GM12878 (cell line): ENCODE results near the gene LORICRIN.

ENCODE experiments used
- EZH2 ChIP-seq: IDR thresholded peaks from 2 replicates; pipeline ENCODE4 v1.6.1; 2012; ENCODE audit warnings: low read depth, mild to moderate bottlenecking, control low read depth, inconsistent platforms, low read length, borderline replicate concordance; ENCODE audit not compliant: control insufficient read depth
- KLF5 ChIP-seq: fragments of 450-650 bp; IDR thresholded peaks from 2 replicates; pipeline ENCODE4 v1.6.1; 2014; ENCODE audit warnings: mild to moderate bottlenecking; ENCODE audit not compliant: partially characterized antibody
- NR2C2 ChIP-seq: IDR thresholded peaks from 2 replicates; pipeline ENCODE4 v1.6.1; 2011; ENCODE audit warnings: borderline replicate concordance, low read depth; ENCODE audit not compliant: control insufficient read depth, insufficient read length
- NRF1 ChIP-seq: conservative IDR thresholded peaks from 2 replicates; pipeline ENCODE4 v1.6.1; 2011; ENCODE audit warnings: mild to moderate bottlenecking, low read depth, low read length, improper control_type of control experiment
- POLR2A ChIP-seq: IDR thresholded peaks from 2 replicates; pipeline ENCODE4 v1.6.1; 2011; ENCODE audit warnings: low read depth, mild to moderate bottlenecking, low read length
- USF2 ChIP-seq: IDR thresholded peaks from 2 replicates; pipeline ENCODE4 v1.6.1; 2011; ENCODE audit warnings: low read depth, low read length, improper control_type of control experiment, borderline replicate concordance
- TF ChIP-seq, protein P1 (sequence below): IDR thresholded peaks from 2 replicates; pipeline ENCODE4 v1.6.1; 2011; ENCODE audit warnings: borderline replicate concordance, low read depth, mild to moderate bottlenecking, moderate library complexity, low read length; ENCODE audit not compliant: insufficient read depth, poor library complexity, severe bottlenecking
- TF ChIP-seq, protein P2 (sequence below), 3 experiments: IDR thresholded peaks in 2 of 3; conservative IDR thresholded peaks in 1 of 3; 2 replicates each; pipeline ENCODE4 v1.5.1; 2011; ENCODE audit warnings: low read depth in 3 of 3, low read length in 3 of 3, mild to moderate bottlenecking in 3 of 3, control low read depth in 2 of 3, moderate library complexity in 2 of 3, inconsistent platforms in 1 of 3, mixed read lengths in 1 of 3; ENCODE audit not compliant: control insufficient read depth in 2 of 3, insufficient read depth in 1 of 3; ENCODE audit errors: extremely low read depth in 1 of 3

GRCh38 chr1:153250166-153250565 lies 9.3 kb upstream of the LORICRIN start:
- TF ChIP-seq, protein P1, sequence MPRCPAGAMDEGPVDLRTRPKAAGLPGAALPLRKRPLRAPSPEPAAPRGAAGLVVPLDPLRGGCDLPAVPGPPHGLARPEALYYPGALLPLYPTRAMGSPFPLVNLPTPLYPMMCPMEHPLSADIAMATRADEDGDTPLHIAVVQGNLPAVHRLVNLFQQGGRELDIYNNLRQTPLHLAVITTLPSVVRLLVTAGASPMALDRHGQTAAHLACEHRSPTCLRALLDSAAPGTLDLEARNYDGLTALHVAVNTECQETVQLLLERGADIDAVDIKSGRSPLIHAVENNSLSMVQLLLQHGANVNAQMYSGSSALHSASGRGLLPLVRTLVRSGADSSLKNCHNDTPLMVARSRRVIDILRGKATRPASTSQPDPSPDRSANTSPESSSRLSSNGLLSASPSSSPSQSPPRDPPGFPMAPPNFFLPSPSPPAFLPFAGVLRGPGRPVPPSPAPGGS, result no peak
- no peak for TF ChIP-seq EZH2
- no peak for TF ChIP-seq USF2
- TF ChIP-seq, protein P2, sequence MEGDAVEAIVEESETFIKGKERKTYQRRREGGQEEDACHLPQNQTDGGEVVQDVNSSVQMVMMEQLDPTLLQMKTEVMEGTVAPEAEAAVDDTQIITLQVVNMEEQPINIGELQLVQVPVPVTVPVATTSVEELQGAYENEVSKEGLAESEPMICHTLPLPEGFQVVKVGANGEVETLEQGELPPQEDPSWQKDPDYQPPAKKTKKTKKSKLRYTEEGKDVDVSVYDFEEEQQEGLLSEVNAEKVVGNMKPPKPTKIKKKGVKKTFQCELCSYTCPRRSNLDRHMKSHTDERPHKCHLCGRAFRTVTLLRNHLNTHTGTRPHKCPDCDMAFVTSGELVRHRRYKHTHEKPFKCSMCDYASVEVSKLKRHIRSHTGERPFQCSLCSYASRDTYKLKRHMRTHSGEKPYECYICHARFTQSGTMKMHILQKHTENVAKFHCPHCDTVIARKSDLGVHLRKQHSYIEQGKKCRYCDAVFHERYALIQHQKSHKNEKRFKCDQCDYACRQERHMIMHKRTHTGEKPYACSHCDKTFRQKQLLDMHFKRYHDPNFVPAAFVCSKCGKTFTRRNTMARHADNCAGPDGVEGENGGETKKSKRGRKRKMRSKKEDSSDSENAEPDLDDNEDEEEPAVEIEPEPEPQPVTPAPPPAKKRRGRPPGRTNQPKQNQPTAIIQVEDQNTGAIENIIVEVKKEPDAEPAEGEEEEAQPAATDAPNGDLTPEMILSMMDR (IDR thresholded peaks at IDR 0.05 in 2 of 3, conservative IDR thresholded peaks at IDR 0.05 in 1 of 3; ENCODE audit: control insufficient read depth in 2 of 3, extremely low read depth in 1 of 3, insufficient read depth in 1 of 3, low read depth in 3 of 3, low read length in 3 of 3), result no peak
- no peak for TF ChIP-seq NRF1
- TF ChIP-seq NR2C2, result no peak
- no peak for TF ChIP-seq KLF5
- TF ChIP-seq POLR2A, result no peak
